HepG2 (cell line): ENCODE data around the gene TAB2. TPM values are rescaled to one million over a fixed set of nuclear protein-coding genes. Genes with fewer than 3 reads are reported as not detected.
A peak's percentile ranks its signal among the peaks of the same experiment; 100 is the strongest.

Experiments
- FOSL2 ChIP-seq: sonication (generic); formaldehyde crosslinking; IDR thresholded peaks from 2 replicates; pipeline ENCODE4 v1.4.0; 2020; ENCODE audit warnings: missing genetic modification reagents
- GATAD1 ChIP-seq: IDR thresholded peaks from 2 replicates; pipeline ENCODE4 v1.6.1; 2016; ENCODE audit warnings: missing genetic modification reagents, missing compliant biosample characterization
- KAT8 ChIP-seq: IDR thresholded peaks from 2 replicates; pipeline ENCODE4 v1.6.1; 2016; ENCODE audit warnings: missing genetic modification reagents, missing compliant biosample characterization
- KLF13 ChIP-seq: sonication (generic); formaldehyde crosslinking; IDR thresholded peaks from 2 replicates; pipeline ENCODE4 v1.4.0; 2020; ENCODE audit warnings: mild to moderate bottlenecking, missing genetic modification reagents
- RFXAP ChIP-seq: sonication (generic); formaldehyde crosslinking; IDR thresholded peaks from 2 replicates; pipeline ENCODE4 v1.4.0; 2020; ENCODE audit warnings: missing genetic modification reagents, borderline replicate concordance
- SAP130 ChIP-seq: IDR thresholded peaks from 2 replicates; pipeline ENCODE4 v1.6.1; 2016; ENCODE audit warnings: low read depth
- SMYD3 ChIP-seq: sonication (generic); formaldehyde crosslinking; IDR thresholded peaks from 2 replicates; pipeline ENCODE4 v1.8.1; 2023; ENCODE audit warnings: mild to moderate bottlenecking, missing genetic modification reagents
- ZFP36 ChIP-seq: fragments of 150-350 bp; IDR thresholded peaks from 2 replicates; pipeline ENCODE4 v1.6.1; 2018; ENCODE audit warnings: borderline replicate concordance, low read length, low read depth; ENCODE audit not compliant: partially characterized antibody
- ZMYM3 ChIP-seq: sonication (generic); formaldehyde crosslinking; IDR thresholded peaks from 2 replicates; pipeline ENCODE4 v1.5.1; 2020; ENCODE audit warnings: mild to moderate bottlenecking, missing genetic modification reagents
- ZNF367 ChIP-seq: sonication (generic); formaldehyde crosslinking; IDR thresholded peaks from 2 replicates; pipeline ENCODE4 v1.4.0; 2020; ENCODE audit warnings: missing genetic modification reagents, borderline replicate concordance
- ZNF501 ChIP-seq: sonication (generic); formaldehyde crosslinking; IDR thresholded peaks from 2 replicates; pipeline ENCODE4 v1.5.1; 2020; ENCODE audit warnings: mild to moderate bottlenecking, moderate library complexity, missing genetic modification reagents
- ZNF788 ChIP-seq: sonication (generic); formaldehyde crosslinking; IDR thresholded peaks from 2 replicates; pipeline ENCODE4 v1.5.0; 2020; ENCODE audit warnings: mild to moderate bottlenecking, missing genetic modification reagents, borderline replicate concordance
- ZSCAN25 ChIP-seq: sonication (generic); formaldehyde crosslinking; IDR thresholded peaks from 2 replicates; pipeline ENCODE4 v1.8.0; 2022; ENCODE audit warnings: mild to moderate bottlenecking, missing genetic modification reagents
- polyA plus RNA-seq, 8 experiments: library from polyadenylated mRNA; depleted of rRNA in 3 of 8; stranded (reverse) in 7 of 8; unstranded in 1 of 8; fragments of >200 nt; fragmentation: Illumina TruSeq in 4 of 8; extraction: Trizol in 4 of 8; gene quantifications; 2 replicates each; pipeline versions ENCODE4 v1.2.1 to v1.2.3, GENCODE V29; 2011 to 2016; ENCODE audit warnings: low read depth in 4 of 8, missing spikeins in 1 of 8, mixed read lengths in 1 of 8; ENCODE audit not compliant: insufficient read depth in 1 of 8
- total RNA-seq, 5 experiments: library from RNA; depleted of rRNA; stranded (reverse); fragments of >200 nt; fragmentation: Illumina TruSeq; extraction: Trizol; gene quantifications; 2 replicates each; pipeline ENCODE4 v1.2.3, GENCODE V29; 2016; ENCODE audit warnings: low read depth in 1 of 5
- TF ChIP-seq, protein P1 (sequence below): sonication (generic); formaldehyde crosslinking; IDR thresholded peaks from 2 replicates; pipeline ENCODE4 v1.4.0; 2020; ENCODE audit warnings: missing genetic modification reagents, borderline replicate concordance
- TF ChIP-seq, protein P2 (sequence below): IDR thresholded peaks from 2 replicates; pipeline ENCODE4 v1.6.1; 2012; ENCODE audit warnings: low read depth, low read length, improper control_type of control experiment
- TF ChIP-seq, protein P3 (sequence below): sonication (generic); formaldehyde crosslinking; IDR thresholded peaks from 2 replicates; pipeline ENCODE4 v1.8.1; 2023; ENCODE audit warnings: mild to moderate bottlenecking, missing genetic modification reagents, borderline replicate concordance
- TF ChIP-seq, protein P4 (sequence below): sonication (generic); formaldehyde crosslinking; IDR thresholded peaks from 2 replicates; pipeline ENCODE4 v1.5.1; 2020; ENCODE audit warnings: missing genetic modification reagents, mild to moderate bottlenecking, borderline replicate concordance

The TAB2 gene
- total and polyA plus RNA-seq, 2 of the 13 experiments (the other 11 are each of a cell fraction or from before 2014, with no cell fraction given), result 23.7 to 50.2 TPM

DNA sequence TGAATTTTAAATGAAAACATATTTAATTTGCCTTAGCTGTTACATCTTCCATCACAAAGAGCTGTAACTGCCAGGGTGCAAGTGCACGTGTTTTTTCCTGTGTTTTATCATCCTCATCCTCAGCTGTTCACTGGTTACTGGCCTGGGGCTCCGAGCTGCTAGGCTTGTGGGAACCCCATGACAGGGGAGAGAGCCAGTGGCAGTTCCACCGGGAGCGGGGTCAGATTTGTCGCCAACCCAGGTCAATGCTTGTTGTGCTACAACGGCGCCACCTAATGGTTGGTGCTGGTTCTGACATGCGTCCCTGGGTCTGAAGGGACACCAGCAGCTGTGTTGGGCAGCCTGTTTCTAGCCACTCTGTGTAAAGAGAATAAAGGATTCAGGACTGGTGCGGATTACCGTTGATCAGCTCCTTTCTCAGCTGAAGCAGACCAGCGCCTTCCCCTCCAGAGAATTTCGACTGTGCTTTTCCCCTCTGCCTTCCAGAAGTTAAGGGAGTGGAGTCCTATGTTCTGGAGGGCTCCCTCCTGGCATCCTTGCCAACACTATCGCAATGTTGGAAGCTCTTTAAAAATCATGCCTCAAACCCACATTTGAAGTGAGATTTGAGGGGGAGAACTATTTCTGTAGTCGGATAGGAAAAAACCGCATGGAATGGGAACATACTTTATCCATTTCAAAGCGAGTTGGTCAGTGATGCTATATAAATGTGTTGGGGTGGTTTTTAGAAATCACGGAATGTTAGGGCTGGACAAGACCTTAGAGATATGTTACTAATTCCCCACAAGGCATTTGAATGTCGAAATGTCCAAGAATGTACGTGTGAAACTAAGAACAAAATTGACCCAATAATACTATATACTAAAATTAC is 114.6 kb downstream of the TAB2 start (continued):
- TF ChIP-seq KAT8 (CRISPR knock-in tag), result peak; percentile 51; the same call in 1 of the 2 replicates
- no peak for TF ChIP-seq KLF13 (CRISPR knock-in tag)
- TF ChIP-seq ZNF501, result peak; percentile 75
- TF ChIP-seq RFXAP (CRISPR knock-in tag), result 0 out of 2 replicates have a peak, but pooled peaks have one; percentile 41
- TF ChIP-seq ZNF367 (CRISPR knock-in tag), result no peak
- TF ChIP-seq, protein P1, sequence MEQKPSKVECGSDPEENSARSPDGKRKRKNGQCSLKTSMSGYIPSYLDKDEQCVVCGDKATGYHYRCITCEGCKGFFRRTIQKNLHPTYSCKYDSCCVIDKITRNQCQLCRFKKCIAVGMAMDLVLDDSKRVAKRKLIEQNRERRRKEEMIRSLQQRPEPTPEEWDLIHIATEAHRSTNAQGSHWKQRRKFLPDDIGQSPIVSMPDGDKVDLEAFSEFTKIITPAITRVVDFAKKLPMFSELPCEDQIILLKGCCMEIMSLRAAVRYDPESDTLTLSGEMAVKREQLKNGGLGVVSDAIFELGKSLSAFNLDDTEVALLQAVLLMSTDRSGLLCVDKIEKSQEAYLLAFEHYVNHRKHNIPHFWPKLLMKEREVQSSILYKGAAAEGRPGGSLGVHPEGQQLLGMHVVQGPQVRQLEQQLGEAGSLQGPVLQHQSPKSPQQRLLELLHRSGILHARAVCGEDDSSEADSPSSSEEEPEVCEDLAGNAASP (CRISPR knock-in tag), result peak; percentile 72; the same call in 1 of the 2 replicates
- TF ChIP-seq, protein P2, sequence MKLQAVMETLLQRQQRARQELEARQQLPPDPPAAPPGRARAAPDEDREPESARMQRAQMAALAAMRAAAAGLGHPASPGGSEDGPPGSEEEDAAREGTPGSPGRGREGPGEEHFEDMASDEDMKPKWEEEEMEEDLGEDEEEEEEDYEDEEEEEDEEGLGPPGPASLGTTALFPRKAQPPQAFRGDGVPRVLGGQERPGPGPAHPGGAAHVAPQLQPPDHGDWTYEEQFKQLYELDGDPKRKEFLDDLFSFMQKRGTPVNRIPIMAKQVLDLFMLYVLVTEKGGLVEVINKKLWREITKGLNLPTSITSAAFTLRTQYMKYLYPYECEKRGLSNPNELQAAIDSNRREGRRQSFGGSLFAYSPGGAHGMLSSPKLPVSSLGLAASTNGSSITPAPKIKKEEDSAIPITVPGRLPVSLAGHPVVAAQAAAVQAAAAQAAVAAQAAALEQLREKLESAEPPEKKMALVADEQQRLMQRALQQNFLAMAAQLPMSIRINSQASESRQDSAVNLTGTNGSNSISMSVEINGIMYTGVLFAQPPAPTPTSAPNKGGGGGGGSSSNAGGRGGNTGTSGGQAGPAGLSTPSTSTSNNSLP, result 0 out of 2 replicates have a peak, but pooled peaks have one; percentile 35
- peak; percentile 49 for TF ChIP-seq ZFP36
- peak; percentile 50; the same call in 1 of the 2 replicates for TF ChIP-seq ZMYM3 (CRISPR knock-in tag)
- TF ChIP-seq, protein P3, sequence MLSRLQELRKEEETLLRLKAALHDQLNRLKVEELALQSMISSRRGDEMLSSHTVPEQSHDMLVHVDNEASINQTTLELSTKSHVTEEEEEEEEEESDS (CRISPR knock-in tag), result peak; percentile 69; the same call in 1 of the 2 replicates
- no peak; the same call in 1 of the 2 replicates for TF ChIP-seq ZNF788 (CRISPR knock-in tag)
- TF ChIP-seq ZSCAN25 (CRISPR knock-in tag), result peak; percentile 37; the same call in 1 of the 2 replicates
- peak; percentile 36; the same call in 1 of the 2 replicates for TF ChIP-seq SAP130
- peak; percentile 57; the same call in 1 of the 2 replicates for TF ChIP-seq GATAD1
- peak; percentile 61 for TF ChIP-seq FOSL2
- no peak for TF ChIP-seq SMYD3 (CRISPR knock-in tag)
- TF ChIP-seq, protein P4, sequence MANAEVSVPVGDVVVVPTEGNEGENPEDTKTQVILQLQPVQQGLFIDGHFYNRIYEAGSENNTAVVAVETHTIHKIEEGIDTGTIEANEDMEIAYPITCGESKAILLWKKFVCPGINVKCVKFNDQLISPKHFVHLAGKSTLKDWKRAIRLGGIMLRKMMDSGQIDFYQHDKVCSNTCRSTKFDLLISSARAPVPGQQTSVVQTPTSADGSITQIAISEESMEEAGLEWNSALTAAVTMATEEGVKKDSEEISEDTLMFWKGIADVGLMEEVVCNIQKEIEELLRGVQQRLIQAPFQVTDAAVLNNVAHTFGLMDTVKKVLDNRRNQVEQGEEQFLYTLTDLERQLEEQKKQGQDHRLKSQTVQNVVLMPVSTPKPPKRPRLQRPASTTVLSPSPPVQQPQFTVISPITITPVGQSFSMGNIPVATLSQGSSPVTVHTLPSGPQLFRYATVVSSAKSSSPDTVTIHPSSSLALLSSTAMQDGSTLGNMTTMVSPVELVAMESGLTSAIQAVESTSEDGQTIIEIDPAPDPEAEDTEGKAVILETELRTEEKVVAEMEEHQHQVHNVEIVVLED (CRISPR knock-in tag), result 0 out of 2 replicates have a peak, but pooled peaks have one; percentile 14
